ENCODE measurements around the gene LRRFIP1. TPM values are rescaled to one million over a fixed set of nuclear protein-coding genes. Genes with fewer than 3 reads are reported as not detected.

Gene LRRFIP1
- total and polyA plus RNA-seq, 2 of the 13 experiments (the other 11 are each of a cell fraction or from before 2014, with no cell fraction given) = 15.9 to 40.5 TPM

GRCh38 chr2:237603049-237603717 is 24.2 kb upstream of the LRRFIP1 start (continued):
- TF ChIP-seq ZNF687 (CRISPR knock-in tag; IDR thresholded peaks at IDR 0.05) (peak; percentile 94), CBX5 (CRISPR knock-in tag; IDR thresholded peaks at IDR 0.05; ENCODE audit: borderline replicate concordance) (no peak), ZBTB44 (CRISPR knock-in tag; IDR thresholded peaks at IDR 0.05) (no peak), ZNF530 (CRISPR knock-in tag; IDR thresholded peaks at IDR 0.05; ENCODE audit: low read depth) (no peak), ZFP1 (CRISPR knock-in tag; IDR thresholded peaks at IDR 0.05) (no peak), GZF1 (CRISPR knock-in tag; IDR thresholded peaks at IDR 0.05) (no peak), ZNF629 (CRISPR knock-in tag; conservative IDR thresholded peaks at IDR 0.05) (peak; percentile 96), HOXA5 (CRISPR knock-in tag; IDR thresholded peaks at IDR 0.05) (no peak), ZNF232 (CRISPR knock-in tag; IDR thresholded peaks at IDR 0.05; ENCODE audit: borderline replicate concordance) (peak; percentile 54; the same call in 1 of the 2 replicates), ZNF580 (CRISPR knock-in tag; IDR thresholded peaks at IDR 0.05; ENCODE audit: borderline replicate concordance, low read depth) (no peak), RNF2 (conservative IDR thresholded peaks at IDR 0.05; ENCODE audit: low read depth) (0 out of 2 replicates have a peak, but pooled peaks have one; percentile 27), BHLHE40 (IDR thresholded peaks at IDR 0.05; ENCODE audit: low read length) (peak; percentile 72), ZNF382 (CRISPR knock-in tag; IDR thresholded peaks at IDR 0.05; ENCODE audit: borderline replicate concordance) (no peak), MZF1 (CRISPR knock-in tag; IDR thresholded peaks at IDR 0.05; ENCODE audit: borderline replicate concordance) (no peak), FOXK1 (CRISPR knock-in tag; IDR thresholded peaks at IDR 0.05; ENCODE audit: borderline replicate concordance, low read depth) (no peak)
- TF ChIP-seq, protein P1, sequence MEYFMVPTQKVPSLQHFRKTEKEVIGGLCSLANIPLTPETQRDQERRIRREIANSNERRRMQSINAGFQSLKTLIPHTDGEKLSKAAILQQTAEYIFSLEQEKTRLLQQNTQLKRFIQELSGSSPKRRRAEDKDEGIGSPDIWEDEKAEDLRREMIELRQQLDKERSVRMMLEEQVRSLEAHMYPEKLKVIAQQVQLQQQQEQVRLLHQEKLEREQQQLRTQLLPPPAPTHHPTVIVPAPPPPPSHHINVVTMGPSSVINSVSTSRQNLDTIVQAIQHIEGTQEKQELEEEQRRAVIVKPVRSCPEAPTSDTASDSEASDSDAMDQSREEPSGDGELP (IDR thresholded peaks at IDR 0.05; ENCODE audit: borderline replicate concordance, low read depth) = 0 out of 2 replicates have a peak, but pooled peaks have one; percentile 9

All from HepG2 (cell line).